C4-2B (cell line): ENCODE measurements around the gene HOXB4.

Experiments
- ZFX ChIP-seq: fragments of 450-650 bp; IDR thresholded peaks from 2 replicates; pipeline ENCODE4 v1.6.1; 2017
- TF ChIP-seq, protein P1 (sequence below): fragments of 450-650 bp; conservative IDR thresholded peaks from 2 replicates; pipeline ENCODE4 v1.5.1; 2017; ENCODE audit warnings: mild to moderate bottlenecking

- TF ChIP-seq, protein P1, sequence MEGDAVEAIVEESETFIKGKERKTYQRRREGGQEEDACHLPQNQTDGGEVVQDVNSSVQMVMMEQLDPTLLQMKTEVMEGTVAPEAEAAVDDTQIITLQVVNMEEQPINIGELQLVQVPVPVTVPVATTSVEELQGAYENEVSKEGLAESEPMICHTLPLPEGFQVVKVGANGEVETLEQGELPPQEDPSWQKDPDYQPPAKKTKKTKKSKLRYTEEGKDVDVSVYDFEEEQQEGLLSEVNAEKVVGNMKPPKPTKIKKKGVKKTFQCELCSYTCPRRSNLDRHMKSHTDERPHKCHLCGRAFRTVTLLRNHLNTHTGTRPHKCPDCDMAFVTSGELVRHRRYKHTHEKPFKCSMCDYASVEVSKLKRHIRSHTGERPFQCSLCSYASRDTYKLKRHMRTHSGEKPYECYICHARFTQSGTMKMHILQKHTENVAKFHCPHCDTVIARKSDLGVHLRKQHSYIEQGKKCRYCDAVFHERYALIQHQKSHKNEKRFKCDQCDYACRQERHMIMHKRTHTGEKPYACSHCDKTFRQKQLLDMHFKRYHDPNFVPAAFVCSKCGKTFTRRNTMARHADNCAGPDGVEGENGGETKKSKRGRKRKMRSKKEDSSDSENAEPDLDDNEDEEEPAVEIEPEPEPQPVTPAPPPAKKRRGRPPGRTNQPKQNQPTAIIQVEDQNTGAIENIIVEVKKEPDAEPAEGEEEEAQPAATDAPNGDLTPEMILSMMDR, result no peak
- no peak for TF ChIP-seq ZFX
Observed at GRCh38 chr17:48608494-48608834, 30.3 kb upstream of the HOXB4 start.
